ENCODE data around the gene HMCN2. TPM values are rescaled to one million over a fixed set of nuclear protein-coding genes. Genes with fewer than 3 reads are reported as not detected.

Gene HMCN2
- total RNA-seq, 1 experiment from 2014 or later: 8.6 TPM

DNA sequence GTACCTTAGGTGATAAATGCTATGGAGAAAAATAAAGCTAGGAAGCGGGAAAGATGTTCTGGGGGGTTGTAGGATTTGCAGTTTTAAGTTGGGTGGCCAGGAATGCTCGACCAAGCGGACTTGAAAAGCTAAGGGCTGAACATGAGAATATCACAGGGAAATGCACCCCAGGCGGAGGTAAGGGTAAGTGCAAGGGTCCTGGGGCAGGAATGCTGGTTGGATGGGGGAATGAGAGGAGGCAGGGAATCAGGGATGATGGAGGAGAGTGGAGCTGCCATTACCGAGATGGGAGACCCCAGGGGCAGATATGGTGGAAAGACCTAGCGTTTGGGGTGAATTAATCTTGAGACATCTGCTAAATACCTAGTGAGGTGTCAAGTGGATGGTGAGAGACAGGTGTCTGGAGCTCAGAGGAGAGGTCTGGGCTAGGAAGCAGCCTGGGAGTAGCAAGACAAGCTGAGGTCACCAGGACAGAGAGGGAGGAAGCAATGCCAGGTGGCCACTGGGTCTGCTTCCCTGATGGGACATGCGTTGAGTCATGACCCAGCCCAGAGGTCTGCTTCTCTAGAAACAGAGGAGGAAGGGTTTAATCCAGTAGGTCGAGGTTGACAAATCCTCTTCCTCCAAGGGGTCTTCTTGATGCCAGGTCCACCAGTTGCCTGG lies 101.5 kb downstream of the HMCN2 start:
- Histone ChIP-seq H3K23me2 (ENCODE audit: insufficient read length, low read depth, low read length, poor library complexity, severe bottlenecking) (no peaks in the 10 kb centered on the region), H3K4me1 (ENCODE audit: insufficient read depth, low read length) (no peaks in the 10 kb centered on the region), H4K91ac (ENCODE audit: insufficient read length, low read depth, low read length) (no peak overlapping the region), H3K23ac (ENCODE audit: insufficient read length, low read depth, low read length) (no peak overlapping the region), H2BK5ac (ENCODE audit: insufficient read length, low read length) (no peak overlapping the region), H3K4me2 (ENCODE audit: insufficient read depth, insufficient read length, low read length) (no peak overlapping the region), H3K18ac (ENCODE audit: insufficient read length, low read depth, low read length) (no peak overlapping the region), H2AK5ac (ENCODE audit: insufficient read length, low read length) (no peak overlapping the region), H3K79me1 (ENCODE audit: insufficient read depth, low read depth, low read length, poor library complexity, severe bottlenecking) (no peaks in the 10 kb centered on the region), H3T11ph (ENCODE audit: low read length) (no peak overlapping the region), H3K9ac (ENCODE audit: extremely low read depth, insufficient read length, low read length) (no peak overlapping the region), H3K4ac (ENCODE audit: low read depth, low read length) (no peak overlapping the region), H2BK20ac (ENCODE audit: low read depth, low read length, poor library complexity, severe bottlenecking) (no peak overlapping the region), H3K27ac (ENCODE audit: insufficient read length, low read depth, low read length) (no peak overlapping the region), H3K79me2 (ENCODE audit: insufficient read depth, low read length) (no peaks in the 10 kb centered on the region), H3K14ac (ENCODE audit: insufficient read depth, low read length) (no peak overlapping the region), H2BK12ac (ENCODE audit: insufficient read length, low read depth, low read length) (no peak overlapping the region), H3K27me3 (ENCODE audit: insufficient read depth, low read length) (no peaks in the 10 kb centered on the region), H4K20me1 (ENCODE audit: control insufficient read depth, insufficient read depth, insufficient read length) (no peaks in the 10 kb centered on the region), H3K9me3 (ENCODE audit: control insufficient read depth, low read depth, low read length) (no peaks in the 10 kb centered on the region), H4K5ac (ENCODE audit: insufficient read length, low read depth, low read length) (no peak overlapping the region), H2BK15ac (ENCODE audit: low read depth, low read length) (no peak overlapping the region), H3K56ac (ENCODE audit: insufficient read length, low read depth, low read length) (no peak overlapping the region), H4K8ac (replicated peaks; ENCODE audit: insufficient read length, low read depth, low read length) (no peak overlapping the region), H2BK120ac (ENCODE audit: low read depth, low read length, poor library complexity, severe bottlenecking) (no peak overlapping the region), H2AFZ (ENCODE audit: low read length) (no peak overlapping the region)
- Mint-ChIP-seq H3K4me3 (no peak overlapping the region), H3K9me3 (no peaks in the 10 kb centered on the region), H3K27ac (no peak overlapping the region), H3K4me1 (peaks cover 16 to 17% of the 10 kb centered on the region in 2 experiments), H3K36me3 (ENCODE audit: insufficient read depth in 1 of 3, low read depth in 3 of 3) (peaks cover 0 to 11% (median 6%) of the 10 kb centered on the region in 3 experiments; a peak in 3 of 7 replicates), H3K27me3 (ENCODE audit: low read depth) (no peaks in the 10 kb centered on the region)
- TF ChIP-seq, protein P1, sequence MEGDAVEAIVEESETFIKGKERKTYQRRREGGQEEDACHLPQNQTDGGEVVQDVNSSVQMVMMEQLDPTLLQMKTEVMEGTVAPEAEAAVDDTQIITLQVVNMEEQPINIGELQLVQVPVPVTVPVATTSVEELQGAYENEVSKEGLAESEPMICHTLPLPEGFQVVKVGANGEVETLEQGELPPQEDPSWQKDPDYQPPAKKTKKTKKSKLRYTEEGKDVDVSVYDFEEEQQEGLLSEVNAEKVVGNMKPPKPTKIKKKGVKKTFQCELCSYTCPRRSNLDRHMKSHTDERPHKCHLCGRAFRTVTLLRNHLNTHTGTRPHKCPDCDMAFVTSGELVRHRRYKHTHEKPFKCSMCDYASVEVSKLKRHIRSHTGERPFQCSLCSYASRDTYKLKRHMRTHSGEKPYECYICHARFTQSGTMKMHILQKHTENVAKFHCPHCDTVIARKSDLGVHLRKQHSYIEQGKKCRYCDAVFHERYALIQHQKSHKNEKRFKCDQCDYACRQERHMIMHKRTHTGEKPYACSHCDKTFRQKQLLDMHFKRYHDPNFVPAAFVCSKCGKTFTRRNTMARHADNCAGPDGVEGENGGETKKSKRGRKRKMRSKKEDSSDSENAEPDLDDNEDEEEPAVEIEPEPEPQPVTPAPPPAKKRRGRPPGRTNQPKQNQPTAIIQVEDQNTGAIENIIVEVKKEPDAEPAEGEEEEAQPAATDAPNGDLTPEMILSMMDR (conservative IDR thresholded peaks at IDR 0.05): no peak
- WGBS (ENCODE audit: extremely low coverage, insufficient read length, low lambda C conversion rate): no CpG with 5 or more reads among the region's 8 CpGs
- no peak for DNase-seq

Data from H9 (cell line).